ENCODE data around the gene CRACDL. TPM values are rescaled to one million over a fixed set of nuclear protein-coding genes. Genes with fewer than 3 reads are reported as not detected.

Gene CRACDL
- total and polyA plus RNA-seq, 2 of the 13 experiments (the other 11 are each of a cell fraction or from before 2014, with no cell fraction given) = 0.15 to 0.26 TPM

GRCh38 chr2:98786179-98786578 lies 149.8 kb downstream of the CRACDL start:
- H3K36me3 ChIP-seq (replicated peaks in 1 of 2; ENCODE audit: control insufficient read depth in 1 of 2, insufficient read depth in 2 of 2, low read length in 2 of 2) = no peaks in the 10 kb centered on the region
- H3K4me2 ChIP-seq (ENCODE audit: low read depth, low read length) = no peak overlapping the region
- H3K9ac ChIP-seq (ENCODE audit: insufficient read depth, low read depth, low read length) = no peak overlapping the region
- TF ChIP-seq, protein P1, sequence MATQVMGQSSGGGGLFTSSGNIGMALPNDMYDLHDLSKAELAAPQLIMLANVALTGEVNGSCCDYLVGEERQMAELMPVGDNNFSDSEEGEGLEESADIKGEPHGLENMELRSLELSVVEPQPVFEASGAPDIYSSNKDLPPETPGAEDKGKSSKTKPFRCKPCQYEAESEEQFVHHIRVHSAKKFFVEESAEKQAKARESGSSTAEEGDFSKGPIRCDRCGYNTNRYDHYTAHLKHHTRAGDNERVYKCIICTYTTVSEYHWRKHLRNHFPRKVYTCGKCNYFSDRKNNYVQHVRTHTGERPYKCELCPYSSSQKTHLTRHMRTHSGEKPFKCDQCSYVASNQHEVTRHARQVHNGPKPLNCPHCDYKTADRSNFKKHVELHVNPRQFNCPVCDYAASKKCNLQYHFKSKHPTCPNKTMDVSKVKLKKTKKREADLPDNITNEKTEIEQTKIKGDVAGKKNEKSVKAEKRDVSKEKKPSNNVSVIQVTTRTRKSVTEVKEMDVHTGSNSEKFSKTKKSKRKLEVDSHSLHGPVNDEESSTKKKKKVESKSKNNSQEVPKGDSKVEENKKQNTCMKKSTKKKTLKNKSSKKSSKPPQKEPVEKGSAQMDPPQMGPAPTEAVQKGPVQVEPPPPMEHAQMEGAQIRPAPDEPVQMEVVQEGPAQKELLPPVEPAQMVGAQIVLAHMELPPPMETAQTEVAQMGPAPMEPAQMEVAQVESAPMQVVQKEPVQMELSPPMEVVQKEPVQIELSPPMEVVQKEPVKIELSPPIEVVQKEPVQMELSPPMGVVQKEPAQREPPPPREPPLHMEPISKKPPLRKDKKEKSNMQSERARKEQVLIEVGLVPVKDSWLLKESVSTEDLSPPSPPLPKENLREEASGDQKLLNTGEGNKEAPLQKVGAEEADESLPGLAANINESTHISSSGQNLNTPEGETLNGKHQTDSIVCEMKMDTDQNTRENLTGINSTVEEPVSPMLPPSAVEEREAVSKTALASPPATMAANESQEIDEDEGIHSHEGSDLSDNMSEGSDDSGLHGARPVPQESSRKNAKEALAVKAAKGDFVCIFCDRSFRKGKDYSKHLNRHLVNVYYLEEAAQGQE (IDR thresholded peaks at IDR 0.05; ENCODE audit: borderline replicate concordance in 1 of 2, low read depth in 1 of 2, low read length in 2 of 2) = peak; percentile 17 to 84
- TF ChIP-seq ZNF576 (CRISPR knock-in tag; IDR thresholded peaks at IDR 0.05) = no peak
- no peak for TF ChIP-seq SMYD3 (CRISPR knock-in tag; IDR thresholded peaks at IDR 0.05)
- TF ChIP-seq, protein P2, sequence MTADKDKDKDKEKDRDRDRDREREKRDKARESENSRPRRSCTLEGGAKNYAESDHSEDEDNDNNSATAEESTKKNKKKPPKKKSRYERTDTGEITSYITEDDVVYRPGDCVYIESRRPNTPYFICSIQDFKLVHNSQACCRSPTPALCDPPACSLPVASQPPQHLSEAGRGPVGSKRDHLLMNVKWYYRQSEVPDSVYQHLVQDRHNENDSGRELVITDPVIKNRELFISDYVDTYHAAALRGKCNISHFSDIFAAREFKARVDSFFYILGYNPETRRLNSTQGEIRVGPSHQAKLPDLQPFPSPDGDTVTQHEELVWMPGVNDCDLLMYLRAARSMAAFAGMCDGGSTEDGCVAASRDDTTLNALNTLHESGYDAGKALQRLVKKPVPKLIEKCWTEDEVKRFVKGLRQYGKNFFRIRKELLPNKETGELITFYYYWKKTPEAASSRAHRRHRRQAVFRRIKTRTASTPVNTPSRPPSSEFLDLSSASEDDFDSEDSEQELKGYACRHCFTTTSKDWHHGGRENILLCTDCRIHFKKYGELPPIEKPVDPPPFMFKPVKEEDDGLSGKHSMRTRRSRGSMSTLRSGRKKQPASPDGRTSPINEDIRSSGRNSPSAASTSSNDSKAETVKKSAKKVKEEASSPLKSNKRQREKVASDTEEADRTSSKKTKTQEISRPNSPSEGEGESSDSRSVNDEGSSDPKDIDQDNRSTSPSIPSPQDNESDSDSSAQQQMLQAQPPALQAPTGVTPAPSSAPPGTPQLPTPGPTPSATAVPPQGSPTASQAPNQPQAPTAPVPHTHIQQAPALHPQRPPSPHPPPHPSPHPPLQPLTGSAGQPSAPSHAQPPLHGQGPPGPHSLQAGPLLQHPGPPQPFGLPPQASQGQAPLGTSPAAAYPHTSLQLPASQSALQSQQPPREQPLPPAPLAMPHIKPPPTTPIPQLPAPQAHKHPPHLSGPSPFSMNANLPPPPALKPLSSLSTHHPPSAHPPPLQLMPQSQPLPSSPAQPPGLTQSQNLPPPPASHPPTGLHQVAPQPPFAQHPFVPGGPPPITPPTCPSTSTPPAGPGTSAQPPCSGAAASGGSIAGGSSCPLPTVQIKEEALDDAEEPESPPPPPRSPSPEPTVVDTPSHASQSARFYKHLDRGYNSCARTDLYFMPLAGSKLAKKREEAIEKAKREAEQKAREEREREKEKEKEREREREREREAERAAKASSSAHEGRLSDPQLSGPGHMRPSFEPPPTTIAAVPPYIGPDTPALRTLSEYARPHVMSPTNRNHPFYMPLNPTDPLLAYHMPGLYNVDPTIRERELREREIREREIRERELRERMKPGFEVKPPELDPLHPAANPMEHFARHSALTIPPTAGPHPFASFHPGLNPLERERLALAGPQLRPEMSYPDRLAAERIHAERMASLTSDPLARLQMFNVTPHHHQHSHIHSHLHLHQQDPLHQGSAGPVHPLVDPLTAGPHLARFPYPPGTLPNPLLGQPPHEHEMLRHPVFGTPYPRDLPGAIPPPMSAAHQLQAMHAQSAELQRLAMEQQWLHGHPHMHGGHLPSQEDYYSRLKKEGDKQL (CRISPR knock-in tag; IDR thresholded peaks at IDR 0.05; ENCODE audit: low read depth) = no peak
- TF ChIP-seq, protein P3, sequence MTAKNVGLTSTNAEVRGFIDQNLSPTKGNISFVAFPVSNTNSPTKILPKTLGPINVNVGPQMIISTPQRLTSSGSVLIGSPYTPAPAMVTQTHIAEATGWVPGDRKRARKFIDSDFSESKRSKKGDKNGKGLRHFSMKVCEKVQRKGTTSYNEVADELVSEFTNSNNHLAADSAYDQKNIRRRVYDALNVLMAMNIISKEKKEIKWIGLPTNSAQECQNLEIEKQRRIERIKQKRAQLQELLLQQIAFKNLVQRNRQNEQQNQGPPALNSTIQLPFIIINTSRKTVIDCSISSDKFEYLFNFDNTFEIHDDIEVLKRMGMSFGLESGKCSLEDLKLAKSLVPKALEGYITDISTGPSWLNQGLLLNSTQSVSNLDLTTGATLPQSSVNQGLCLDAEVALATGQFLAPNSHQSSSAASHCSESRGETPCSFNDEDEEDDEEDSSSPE (CRISPR knock-in tag; IDR thresholded peaks at IDR 0.05) = no peak
- TF ChIP-seq FOXA3 (CRISPR knock-in tag; IDR thresholded peaks at IDR 0.05) = no peak
- no peak for TF ChIP-seq LCORL (IDR thresholded peaks at IDR 0.05)
- no peak for TF ChIP-seq LCORL (CRISPR knock-in tag; IDR thresholded peaks at IDR 0.05)
- TF ChIP-seq ESRRA (CRISPR knock-in tag; IDR thresholded peaks at IDR 0.05; ENCODE audit: low read depth) = no peak
- TF ChIP-seq ZNF569 (CRISPR knock-in tag; IDR thresholded peaks at IDR 0.05; ENCODE audit: borderline replicate concordance) = no peak
- peak; percentile 71; the same call in 1 of the 2 replicates for TF ChIP-seq MIER2 (CRISPR knock-in tag; IDR thresholded peaks at IDR 0.05)
- no peaks in the 10 kb centered on the region for H3K79me2 ChIP-seq (ENCODE audit: insufficient read depth, low read length)
- FAIRE-seq (no peak), ATAC-seq (peak; percentile 44; the same call in 2 of the 3 replicates), DNase-seq (ENCODE audit: low spot score) (no peak)
- H3K4me1 ChIP-seq (ENCODE audit: insufficient read depth, low read length) = peaks cover 22% of the 10 kb centered on the region
- H3K4me3 ChIP-seq (replicated peaks in 1 of 3; ENCODE audit: insufficient read depth in 1 of 3, low read depth in 2 of 3, low read length in 3 of 3) = no peak overlapping the region
- intact Hi-C loops (cut with micrococcal nuclease; ENCODE audit: unreplicated experiment) (no loop called here), in situ Hi-C loops (cut with HindIII; ENCODE audit: extremely low pct_ligation_motif_present, low pct_unique_long_range_greater_than_20kb) (no loop called here)
- no peaks in the 10 kb centered on the region for H3K27me3 ChIP-seq (ENCODE audit: control insufficient read depth in 1 of 2, insufficient read depth in 2 of 2, low read length in 2 of 2)
- peaks cover 16% of the 10 kb centered on the region for H3K9me3 ChIP-seq (ENCODE audit: low read length)
- POLR2A ChIA-PET = interaction anchor here (1.4 kb wide), 1 partner anchor 10 kb away, joined by 6 read pairs; no protein-coding TSS in a partner anchor
- H4K20me1 ChIP-seq (ENCODE audit: insufficient read depth, low read length) = no peaks in the 10 kb centered on the region
- H2AFZ ChIP-seq (ENCODE audit: low read length) = no peak overlapping the region
- no peak overlapping the region for H3K27ac ChIP-seq (ENCODE audit: extremely low read length, insufficient read depth, low read length)
- CTCF ChIA-PET (ENCODE audit: low intra/inter-chr PET ratio, low total read pairs) = no interaction called here
- BruUV-seq (replicated peaks) = no TSS peak
- WGBS (ENCODE audit: low lambda C conversion rate) = 88% methylated on average over 6 of the region's 6 CpGs
